Neuronal stem cell (in vitro differentiated cells): ENCODE measurements around the gene NUBPL. TPM values are rescaled to one million over a fixed set of nuclear protein-coding genes. Genes with fewer than 3 reads are reported as not detected.

Source experiments
- DNase-seq: peaks from one replicate; pipeline ENCODE4 v3.0.0-alpha.2; 2013; ENCODE audit warnings: low spot score
- H2AFZ ChIP-seq: one replicate; pipeline ENCODE4 v1.6.1; 2013; ENCODE audit warnings: mild to moderate bottlenecking, low read length, inconsistent platforms
- H2AK5ac ChIP-seq: 2 replicates; pipeline ENCODE4 v1.6.1; 2013; ENCODE audit warnings: low read depth, mild to moderate bottlenecking, inconsistent platforms, low read length, moderate library complexity, mixed read lengths
- H2BK120ac ChIP-seq: 2 replicates; pipeline ENCODE4 v1.6.1; 2013; ENCODE audit warnings: low read depth, mild to moderate bottlenecking, inconsistent platforms, low read length, moderate library complexity, mixed read lengths
- H2BK12ac ChIP-seq: one replicate; pipeline ENCODE4 v1.6.1; 2013; ENCODE audit warnings: low read length, inconsistent platforms
- H2BK15ac ChIP-seq: 2 replicates; pipeline ENCODE4 v1.6.1; 2013; ENCODE audit warnings: mild to moderate bottlenecking, low read length, inconsistent platforms, mixed read lengths
- H2BK5ac ChIP-seq: one replicate; pipeline ENCODE4 v1.6.1; 2013; ENCODE audit warnings: inconsistent platforms, mild to moderate bottlenecking, low read length, moderate library complexity
- H3K14ac ChIP-seq: one replicate; pipeline ENCODE4 v1.6.1; 2013; ENCODE audit warnings: low read length, inconsistent platforms
- H3K18ac ChIP-seq: 2 replicates; pipeline ENCODE4 v1.6.1; 2013; ENCODE audit warnings: low read length, inconsistent platforms
- H3K23ac ChIP-seq: 2 replicates; pipeline ENCODE4 v1.6.1; 2013; ENCODE audit warnings: low read depth, mild to moderate bottlenecking, mixed read lengths, low read length, inconsistent platforms; ENCODE audit not compliant: poor library complexity
- H3K27ac ChIP-seq: replicated peaks from 3 replicates; pipeline ENCODE4 v1.5.1; 2013; ENCODE audit warnings: low read length, inconsistent platforms
- H3K27me3 ChIP-seq, 3 experiments: 2 replicates each; pipeline ENCODE4 v1.6.1; 2013; ENCODE audit warnings: low read length in 3 of 3, mild to moderate bottlenecking in 2 of 3, inconsistent platforms in 1 of 3, low read depth in 1 of 3, mixed read lengths in 1 of 3, moderate library complexity in 1 of 3; ENCODE audit not compliant: control insufficient read depth in 3 of 3, insufficient read depth in 3 of 3
- H3K36me3 ChIP-seq, 2 donors: replicated peaks in 1 of 2; 2 replicates each; pipeline ENCODE4 v1.6.1; 2013; ENCODE audit warnings: low read length in 2 of 2; ENCODE audit not compliant: control insufficient read depth in 2 of 2, insufficient read depth in 2 of 2
- H3K4ac ChIP-seq: 2 replicates; pipeline ENCODE4 v1.6.1; 2013; ENCODE audit warnings: inconsistent platforms, mild to moderate bottlenecking, low read length, moderate library complexity
- H3K4me1 ChIP-seq, 2 donors: 1 replicate in 1 of 2; 2 replicates in 1 of 2; pipeline ENCODE4 v1.6.1; 2013; ENCODE audit warnings: low read length in 2 of 2, low read depth in 1 of 2; ENCODE audit not compliant: control insufficient read depth in 2 of 2, insufficient read depth in 1 of 2
- H3K4me2 ChIP-seq: one replicate; pipeline ENCODE4 v1.6.1; 2013; ENCODE audit warnings: mild to moderate bottlenecking, low read length, inconsistent platforms; ENCODE audit not compliant: insufficient read depth, poor library complexity, severe bottlenecking
- H3K4me3 ChIP-seq, 2 donors: 2 replicates each; pipeline ENCODE4 v1.5.1; 2013; ENCODE audit warnings: low read length in 2 of 2, mild to moderate bottlenecking in 2 of 2, inconsistent platforms in 1 of 2, moderate library complexity in 1 of 2
- H3K79me1 ChIP-seq: one replicate; pipeline ENCODE4 v1.6.1; 2013; ENCODE audit warnings: low read depth, mild to moderate bottlenecking, inconsistent platforms, low read length, moderate library complexity
- H3K9ac ChIP-seq: one replicate; pipeline ENCODE4 v1.6.1; 2013; ENCODE audit warnings: mild to moderate bottlenecking, low read depth, low read length, inconsistent platforms; ENCODE audit not compliant: poor library complexity
- H3K9me3 ChIP-seq, 2 donors: replicated peaks in 1 of 2; 2 replicates each; pipeline versions ENCODE3 to v1.6.1; 2013; ENCODE audit warnings: low read length in 2 of 2, mild to moderate bottlenecking in 2 of 2, inconsistent platforms in 1 of 2, low read depth in 1 of 2, mixed read lengths in 1 of 2, moderate library complexity in 1 of 2; ENCODE audit not compliant: control insufficient read depth in 2 of 2, insufficient read depth in 1 of 2
- H4K8ac ChIP-seq: one replicate; pipeline ENCODE4 v1.6.1; 2013; ENCODE audit warnings: low read depth, mild to moderate bottlenecking, inconsistent platforms, low read length, moderate library complexity
- H4K91ac ChIP-seq: one replicate; pipeline ENCODE4 v1.6.1; 2013; ENCODE audit warnings: low read length, low read depth, mild to moderate bottlenecking, inconsistent platforms; ENCODE audit not compliant: poor library complexity
- WGBS, 2 donors: extraction: QIAGEN DNeasy Blood & Tissue Kit; methylation state at CpG; one replicate each; pipeline ENCODE4 v1.1.7; 2013; ENCODE audit warnings: missing lambda C conversion rate in 2 of 2, mixed read lengths in 1 of 2; ENCODE audit not compliant: insufficient read length in 2 of 2, insufficient replicate concordance in 1 of 2; ENCODE audit errors: extremely low coverage in 2 of 2; 5-methylcytosine and 5-hydroxymethylcytosine counted together
- small RNA-seq: library from polyadenylated mRNA; stranded (forward); fragments of <200 nt; extraction: miRNeasy Mini kit (QIAGEN cat#:217004); gene quantifications from one replicate; pipeline ENCODE3, GENCODE V24; 2013; ENCODE audit not compliant: insufficient read depth

NUBPL gene

GRCh38 chr14:31902002-31902401 is 340.8 kb downstream of the NUBPL start:
- Histone ChIP-seq H3K9ac (no peak overlapping the region), H3K36me3 (no peaks in the 10 kb centered on the region), H3K4me2 (no peak overlapping the region), H4K91ac (peak overlapping the region; percentile 2), H3K79me1 (no peaks in the 10 kb centered on the region), H3K4ac (no peak overlapping the region), H2BK5ac (no peak overlapping the region), H2BK15ac (no peak overlapping the region), H2BK120ac (no peak overlapping the region), H3K23ac (no peak overlapping the region), H4K8ac (no peak overlapping the region), H3K9me3 (no peaks in the 10 kb centered on the region), H2AK5ac (no peak overlapping the region), H2BK12ac (no peak overlapping the region), H3K4me3 (no peak overlapping the region), H3K18ac (no peak overlapping the region), H3K4me1 (peaks cover 2% of the 10 kb centered on the region in 2 donors), H3K14ac (no peak overlapping the region), H3K27me3 (no peaks in the 10 kb centered on the region), H2AFZ (no peak overlapping the region), H3K27ac (no peak overlapping the region)
- no CpG with 5 or more reads among the region's 2 CpGs for WGBS, 2 donors
- no peak for DNase-seq

GRCh38 chr14:31902945-31903646 is 341.9 kb downstream of the NUBPL start:
- no CpG with 5 or more reads among the region's 6 CpGs for WGBS, 2 donors
- Histone ChIP-seq H2AK5ac (no peak overlapping the region), H3K4ac (no peak overlapping the region), H3K27me3 (no peaks in the 10 kb centered on the region), H3K23ac (no peak overlapping the region), H2BK15ac (no peak overlapping the region), H3K4me1 (peaks cover 2% of the 10 kb centered on the region in 2 donors), H3K9me3 (no peaks in the 10 kb centered on the region), H3K27ac (no peak overlapping the region), H3K79me1 (no peaks in the 10 kb centered on the region), H2BK5ac (no peak overlapping the region), H3K18ac (no peak overlapping the region), H3K9ac (no peak overlapping the region), H3K36me3 (no peaks in the 10 kb centered on the region), H3K14ac (no peak overlapping the region), H3K4me2 (no peak overlapping the region), H2AFZ (no peak overlapping the region), H3K4me3 (no peak overlapping the region), H4K91ac (no peak overlapping the region), H2BK12ac (no peak overlapping the region), H4K8ac (no peak overlapping the region), H2BK120ac (no peak overlapping the region)
- DNase-seq, result no peak

- H3K27ac ChIP-seq, result no peak overlapping the region
- no peaks in the 10 kb centered on the region for H3K36me3 ChIP-seq
- H3K79me1 ChIP-seq, result no peaks in the 10 kb centered on the region
- no peak overlapping the region for H2AFZ ChIP-seq
- no peak overlapping the region for H3K18ac ChIP-seq
- H2BK120ac ChIP-seq, result no peak overlapping the region
- no CpG with 5 or more reads among the region's 3 CpGs for WGBS, 2 donors
- no peak overlapping the region for H2BK12ac ChIP-seq
- H3K9me3 ChIP-seq, result peaks cover 0 to 14% of the 10 kb centered on the region in 2 donors
- H4K91ac ChIP-seq, result no peak overlapping the region
- no peak overlapping the region for H2BK5ac ChIP-seq
- H3K4ac ChIP-seq, result no peak overlapping the region
- H3K4me1 ChIP-seq, result no peaks in the 10 kb centered on the region
- H3K4me2 ChIP-seq, result no peak overlapping the region
- no peak overlapping the region for H2BK15ac ChIP-seq
- H3K27me3 ChIP-seq, result no peaks in the 10 kb centered on the region
- no peak for DNase-seq
- no peak overlapping the region for H4K8ac ChIP-seq
- H3K23ac ChIP-seq, result no peak overlapping the region
- H3K9ac ChIP-seq, result no peak overlapping the region
- H3K14ac ChIP-seq, result no peak overlapping the region
- no peak overlapping the region for H3K4me3 ChIP-seq
- no peak overlapping the region for H2AK5ac ChIP-seq
Measured at GRCh38 chr14:31909977-31910376, 348.8 kb downstream of the NUBPL start.

Small RNAs within 50 kb of the gene (small RNA-seq; reads per million reads assigned to genes)
- gene RNU6-455P, result not detected
- not detected for gene RNU6-602P
